DMS153 (cell line): Measurements from ENCODE around the gene DYNC2I2.
"Not testable (repeated sequence)": the region's sequence is repeated elsewhere in the genome, so short reads cannot be mapped to it uniquely, and the experiment has no call there.

Source experiments
- DNase-seq: peaks from one replicate; lab custom pipeline; 2025; lab: John Stamatoyannopoulos, UW

The DYNC2I2 gene

GRCh38 chr9:128656416-128657343, at the start of gene DYNC2I2:
Gene DYNC2I2 (minus strand): TSS chr9:128656847. CDS start chr9:128656726, 121 bp downstream.
- DNase-seq: peak; percentile 86

GRCh38 chr9:128706045-128706444, 49.4 kb upstream of the DYNC2I2 start:
- DNase-seq: no peak

DNA sequence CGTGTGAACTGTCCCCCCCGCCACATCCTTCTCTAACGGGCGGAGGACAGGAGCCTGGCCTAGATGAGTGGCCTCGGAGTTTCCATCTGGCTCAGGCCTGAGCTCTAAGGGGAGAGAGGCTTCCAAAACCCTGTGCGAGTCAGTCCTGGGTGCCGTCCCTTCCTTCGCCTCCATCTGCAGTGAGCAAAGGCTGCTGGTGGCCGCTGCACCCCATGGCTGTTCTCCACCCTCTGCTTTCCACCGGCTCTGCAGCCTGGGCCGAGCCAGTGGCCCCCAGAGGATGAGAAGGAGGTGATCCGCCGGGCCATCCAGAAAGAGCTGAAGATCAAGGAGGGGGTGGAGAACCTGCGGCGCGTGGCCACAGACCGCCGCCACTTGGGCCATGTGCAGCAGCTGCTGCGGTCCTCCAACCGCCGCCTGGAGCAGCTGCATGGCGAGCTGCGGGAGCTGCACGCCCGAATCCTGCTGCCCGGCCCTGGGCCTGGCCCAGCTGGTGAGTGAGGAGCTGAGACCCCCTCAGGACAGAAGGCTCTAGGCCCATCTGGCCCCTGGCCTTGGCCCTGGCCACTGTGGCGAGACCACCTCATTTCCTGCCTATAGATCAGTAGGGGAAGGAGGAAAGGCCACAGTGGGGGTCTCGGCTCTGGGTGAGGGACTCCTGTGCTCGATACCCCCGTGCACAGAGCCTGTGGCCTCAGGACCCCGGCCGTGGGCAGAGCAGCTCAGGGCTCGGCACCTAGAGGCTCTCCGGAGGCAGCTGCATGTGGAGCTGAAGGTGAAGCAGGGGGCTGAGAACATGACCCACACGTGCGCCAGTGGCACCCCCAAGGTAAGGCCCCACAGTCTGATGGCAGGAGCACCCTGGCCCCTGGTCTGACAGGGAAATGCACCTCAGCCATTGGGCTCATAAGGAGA, 48.7 kb upstream of the DYNC2I2 start:
- DNase-seq: no peak

- DNase-seq: no peak
Observed at GRCh38 chr9:128704356-128704670, 47.7 kb upstream of the DYNC2I2 start.

DNA sequence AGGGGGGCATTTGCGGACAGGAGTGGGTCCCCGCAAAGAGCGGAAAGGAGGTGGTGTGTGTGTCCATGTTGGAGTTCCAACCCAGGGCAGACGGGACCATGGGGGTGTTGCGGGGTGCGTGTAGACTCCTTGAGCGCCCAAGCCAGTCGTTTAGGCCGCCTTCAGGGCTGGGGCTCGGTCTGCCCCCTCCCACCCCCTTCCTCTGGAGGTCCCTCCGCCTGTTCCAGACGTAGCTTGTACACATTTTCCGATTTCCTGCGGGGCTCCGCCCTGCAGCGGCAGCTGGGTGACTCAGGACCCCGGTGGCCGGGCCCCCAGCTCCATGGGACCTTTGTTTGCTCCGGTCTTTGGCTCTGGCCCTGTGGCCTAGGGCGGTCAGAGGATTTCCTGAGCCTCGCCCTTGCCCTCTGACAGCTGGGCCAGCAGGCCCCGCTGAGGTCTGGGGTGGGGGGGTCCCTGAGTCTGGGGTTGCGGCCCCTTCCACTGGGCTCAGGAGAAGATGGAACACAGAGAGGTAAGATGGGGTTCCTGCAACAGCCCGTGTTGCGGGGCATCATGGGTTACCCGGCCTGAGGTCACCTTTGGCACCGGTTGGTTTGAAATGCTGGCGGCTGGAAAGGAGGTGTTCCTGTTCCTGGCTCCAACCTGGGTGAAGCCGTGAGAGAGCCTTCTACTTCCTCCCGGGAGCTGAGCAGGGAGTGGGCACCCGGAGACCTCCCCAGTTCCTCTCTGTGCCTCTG, 47.1 kb upstream of the DYNC2I2 start:
- DNase-seq: no peak

DNA sequence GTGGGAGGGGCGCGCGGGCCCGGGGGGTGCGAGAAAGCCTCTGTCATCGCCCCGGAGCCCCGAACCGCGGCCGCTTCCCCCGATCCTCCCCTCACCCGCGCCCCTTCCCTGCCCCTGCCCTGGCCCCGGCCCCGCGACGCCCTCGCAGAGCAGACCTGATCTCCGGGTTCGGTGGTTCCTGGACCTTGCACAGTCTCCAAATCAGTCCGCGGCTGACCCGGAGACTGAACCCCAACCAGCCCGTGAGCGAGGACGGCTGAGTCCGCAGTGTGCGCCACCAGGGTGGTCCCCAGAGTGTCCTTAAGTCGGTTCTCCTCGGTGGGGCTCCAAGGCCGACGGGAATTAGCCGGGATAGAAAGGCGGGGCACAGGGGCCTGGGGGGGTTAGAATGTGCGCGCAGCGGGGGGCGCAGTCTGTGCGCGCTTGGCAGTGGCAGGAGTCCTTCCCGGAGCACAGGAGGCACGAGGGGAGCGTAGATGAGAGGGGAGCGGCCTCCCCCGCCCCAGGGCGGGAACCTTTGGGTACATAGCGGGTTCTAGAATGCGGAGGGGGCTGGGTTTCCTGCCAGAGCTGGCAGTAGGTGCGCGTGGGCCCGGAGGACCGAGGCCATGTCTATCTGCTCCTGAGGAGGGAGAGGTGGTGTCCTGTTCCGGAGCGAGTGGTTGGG, 46.4 kb upstream of the DYNC2I2 start:
- no peak for DNase-seq

DNA sequence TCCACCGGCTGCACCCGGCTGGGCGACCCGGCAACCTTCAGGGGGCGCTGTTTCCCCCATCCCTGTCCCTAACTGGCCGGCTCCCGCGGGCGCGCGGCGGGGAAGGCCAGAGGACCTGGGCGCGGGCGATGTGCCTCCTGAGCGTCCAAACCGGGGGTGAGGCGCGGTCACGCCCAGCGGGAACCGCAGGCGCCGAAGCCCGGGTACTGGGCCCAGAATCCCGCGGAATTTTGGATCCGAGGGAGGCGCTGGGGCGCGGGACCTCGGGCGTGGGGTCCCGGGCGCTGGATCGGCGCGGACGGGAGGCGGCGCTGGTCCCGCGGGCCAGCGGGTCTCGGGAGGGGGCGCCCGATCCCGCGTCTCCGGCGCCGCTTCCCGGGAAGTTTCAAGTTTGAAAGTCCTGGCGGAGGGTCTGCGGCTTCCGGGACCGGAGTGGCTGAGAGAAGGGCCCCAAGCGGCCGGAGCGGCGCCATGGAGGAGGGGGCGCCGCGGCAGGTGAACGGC, 45.9 kb upstream of the DYNC2I2 start, which contains the start of gene PKN3:
TSS of gene PKN3 (plus strand) at position 59 of the 504 bp plus-strand sequence. CDS start at position 472, 413 bp downstream.
- peak; percentile 61 for DNase-seq

DNA sequence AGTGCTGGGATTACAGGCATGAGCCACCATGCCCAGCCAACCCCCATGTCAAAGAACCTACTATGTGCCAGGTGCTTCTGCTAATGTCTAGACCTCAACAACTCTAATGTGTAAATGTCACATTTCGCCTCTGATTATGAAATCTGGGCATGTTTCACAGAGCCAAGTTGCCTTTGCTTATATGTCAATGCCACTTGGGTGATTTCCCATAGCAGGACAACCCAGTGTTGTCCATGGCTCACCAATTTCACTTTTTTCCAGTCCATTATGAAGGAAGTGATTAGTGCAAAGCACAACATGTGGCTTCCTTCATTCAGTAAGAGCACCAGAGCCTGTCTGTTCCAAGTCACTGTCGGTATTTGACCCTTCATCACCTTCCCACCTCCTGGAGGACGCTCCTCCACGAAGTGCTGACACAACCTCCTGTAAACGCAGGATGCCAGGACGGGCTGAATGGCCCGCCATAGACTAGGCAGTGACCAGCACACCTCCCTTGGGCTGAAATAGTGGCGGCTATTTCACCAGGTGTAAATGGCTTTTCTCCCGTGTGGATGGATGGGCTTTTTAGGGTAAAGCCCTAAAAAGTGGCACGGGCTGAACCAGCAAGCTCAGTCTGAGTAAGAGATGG, 44.7 kb upstream of the DYNC2I2 start:
- DNase-seq: no peak

- not testable (repeated sequence) for DNase-seq
Observed at GRCh38 chr9:128699096-128699795, 42.6 kb upstream of the DYNC2I2 start.

DNA sequence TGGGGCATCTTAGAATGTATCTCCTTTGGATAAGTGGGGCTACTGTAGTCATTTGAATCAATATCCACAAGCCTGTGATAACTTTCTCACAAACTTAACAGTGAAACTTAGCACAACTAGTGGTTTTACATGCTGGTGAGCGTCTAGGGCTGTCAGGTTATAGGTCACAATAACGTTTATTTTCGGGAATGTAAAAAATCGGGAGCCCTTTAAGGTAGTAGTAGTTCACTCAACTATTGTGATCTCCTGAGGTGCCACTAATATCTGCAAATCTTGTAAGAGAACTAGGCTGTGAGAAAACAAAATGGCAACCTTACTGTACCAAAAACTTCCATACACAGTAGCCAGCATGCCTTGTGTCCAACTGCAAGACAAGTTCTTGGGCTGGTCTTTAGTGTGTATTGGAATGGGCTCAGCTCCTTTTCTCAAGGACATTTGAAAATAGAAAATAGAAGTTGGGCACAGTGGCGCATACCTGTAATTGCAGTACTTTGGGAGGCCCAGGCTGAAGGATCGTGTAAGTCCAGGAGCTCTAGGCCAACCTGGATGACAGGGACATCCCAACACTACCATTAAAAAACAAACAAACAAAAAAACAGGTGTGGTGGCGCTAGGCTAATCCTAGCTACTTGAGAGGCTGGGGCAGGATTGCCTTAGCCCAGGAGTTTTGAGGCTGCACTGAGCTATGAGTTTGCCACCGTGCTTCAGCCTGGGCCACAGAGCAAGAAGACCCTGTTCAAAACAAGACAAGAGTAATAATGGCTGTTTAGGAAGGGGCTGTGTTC, 40.5 kb upstream of the DYNC2I2 start:
- DNase-seq: no peak

DNA sequence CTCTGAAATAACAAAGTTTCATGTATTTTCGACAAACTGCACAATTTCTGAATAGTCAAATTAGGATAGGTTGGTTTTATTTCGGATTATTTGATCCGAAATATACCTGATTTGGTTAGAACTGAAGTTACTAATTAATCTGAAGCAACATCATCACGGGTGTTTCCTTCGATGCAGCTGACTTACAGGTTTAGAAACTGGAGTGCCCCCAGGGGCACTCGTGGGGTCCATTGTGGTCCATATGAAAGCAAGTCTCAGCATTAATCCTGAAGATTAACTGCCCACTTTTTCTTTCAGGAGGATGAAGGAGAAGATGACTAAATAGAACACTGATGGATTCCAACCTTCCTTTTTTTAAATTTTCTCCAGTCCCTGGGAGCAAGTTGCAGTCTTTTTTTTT, 37.7 kb upstream of the DYNC2I2 start:
- no peak for DNase-seq

DNA sequence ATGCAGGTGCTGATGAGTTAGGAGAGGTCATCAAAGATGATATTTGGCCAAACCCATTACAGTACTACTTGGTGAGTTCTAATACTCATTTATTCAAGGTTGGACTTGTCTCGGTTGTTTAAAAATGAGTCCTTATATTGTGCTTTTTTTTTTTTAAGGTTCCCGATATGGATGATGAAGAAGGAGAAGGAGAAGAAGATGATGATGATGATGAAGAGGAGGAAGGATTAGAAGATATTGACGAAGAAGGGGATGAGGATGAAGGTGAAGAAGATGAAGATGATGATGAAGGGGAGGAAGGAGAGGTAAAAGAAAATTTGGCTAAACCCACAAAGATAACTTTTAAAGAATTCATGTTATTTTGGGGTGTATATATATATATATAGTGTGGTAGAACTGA, 37.1 kb upstream of the DYNC2I2 start:
- not testable (repeated sequence) for DNase-seq

DNA sequence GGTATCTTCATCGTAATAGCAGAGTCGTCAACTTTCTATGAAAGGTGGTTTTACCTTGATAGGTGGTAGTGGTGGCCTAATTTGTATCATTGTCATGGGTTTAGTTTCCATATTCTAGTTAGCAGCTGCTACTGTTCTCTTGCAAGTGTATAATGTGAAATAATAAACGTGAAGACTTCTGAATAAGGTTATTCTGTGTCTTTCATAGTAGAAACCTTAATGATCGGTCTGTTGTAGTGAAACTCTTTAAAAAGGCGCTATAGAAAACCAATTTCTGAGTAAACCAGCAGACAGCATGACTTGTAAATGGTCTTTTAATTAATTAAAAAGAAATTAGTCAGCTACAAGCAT, 34.0 kb upstream of the DYNC2I2 start:
- no peak for DNase-seq

DNA sequence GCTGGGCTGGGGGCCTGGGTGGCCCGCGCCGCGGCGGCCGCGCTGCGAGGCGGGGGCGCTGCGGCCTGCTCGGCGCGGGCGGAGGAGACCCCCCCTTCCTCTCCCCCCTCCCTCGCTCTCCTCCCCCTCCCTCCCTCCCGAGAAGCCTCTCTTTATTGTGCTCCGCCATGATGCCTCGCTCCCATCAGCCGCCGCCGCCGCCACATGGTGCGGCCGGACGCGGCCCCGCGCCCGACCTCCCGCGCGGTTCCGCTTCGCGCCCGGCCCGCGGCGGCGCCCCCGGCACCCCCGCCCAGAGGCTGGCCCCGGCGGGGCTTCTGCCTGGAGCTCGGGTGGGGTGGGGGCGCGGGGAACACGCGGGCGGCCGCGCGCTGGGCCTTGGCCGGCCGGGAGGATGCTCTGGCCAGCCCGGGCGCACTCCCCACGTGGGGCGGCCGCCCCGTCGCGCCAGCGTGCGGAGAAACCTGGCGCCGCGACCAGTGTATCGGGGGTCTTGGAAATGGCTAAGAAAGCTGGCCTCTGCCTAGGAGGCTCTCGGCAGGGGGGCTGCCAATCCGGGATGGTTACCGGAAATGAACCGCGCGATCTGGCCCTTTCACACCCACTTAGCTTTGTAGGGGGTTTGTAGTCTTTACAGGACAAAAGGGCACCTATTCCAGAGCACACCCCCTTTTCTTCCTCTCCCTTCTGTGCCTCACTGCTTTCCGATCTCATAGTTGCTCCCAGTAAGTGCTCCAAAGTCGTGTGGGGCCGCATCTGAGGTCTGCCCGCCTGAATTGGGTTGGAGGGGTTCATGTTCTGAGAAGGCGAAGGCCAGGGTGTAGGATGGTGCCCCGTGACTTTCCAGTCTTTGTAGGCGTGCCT, 33.4 kb upstream of the DYNC2I2 start:
- DNase-seq: no peak

GRCh38 chr9:128689293-128689774, 32.7 kb upstream of the DYNC2I2 start:
- no peak for DNase-seq

DNA sequence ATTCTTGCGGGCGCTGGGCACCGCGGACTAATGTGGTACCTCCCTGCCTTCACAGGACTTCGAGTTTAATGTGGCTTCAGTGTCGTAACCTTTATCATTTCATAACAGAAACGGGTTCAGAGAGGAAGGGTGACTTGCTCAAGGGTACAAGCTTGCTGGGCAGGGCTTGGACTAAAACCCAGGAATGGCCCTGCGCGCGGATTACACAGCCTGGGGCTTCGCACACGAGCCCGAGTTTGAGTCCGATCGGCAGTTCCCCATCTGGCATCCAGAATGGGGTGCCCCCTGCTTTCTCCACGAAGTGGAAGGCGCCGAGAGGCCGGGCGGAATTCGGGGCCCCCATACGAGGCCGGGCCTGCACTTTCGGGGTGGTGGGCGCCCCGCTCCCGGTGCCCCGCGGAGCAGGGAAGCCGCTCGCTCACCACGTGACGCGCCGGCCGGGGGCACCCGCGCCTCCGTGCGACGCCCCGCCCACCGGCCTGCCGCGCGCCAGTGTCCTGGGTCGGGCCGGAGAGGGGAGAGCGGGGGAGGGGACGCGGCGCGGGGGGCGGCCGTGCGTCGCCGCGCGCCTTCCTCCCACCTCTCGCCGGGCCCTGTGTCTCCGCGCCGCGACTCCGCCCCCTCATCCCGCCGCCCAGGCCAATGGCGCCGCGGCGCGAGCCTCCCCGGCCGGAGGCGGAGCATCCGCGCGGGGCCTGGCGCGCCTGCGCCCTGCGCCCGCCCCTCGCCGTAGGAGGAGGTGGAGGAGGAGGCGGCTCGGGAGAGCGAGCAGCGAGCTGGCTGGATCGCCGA, 32.0 kb upstream of the DYNC2I2 start, which contains the start of gene SET:
TSS of gene SET (plus strand) at position 722 of the 792 bp plus-strand sequence. CDS start 361 bp downstream, outside the sequence.
- DNase-seq: peak; percentile 86

GRCh38 chr9:128687453-128687852, 30.8 kb upstream of the DYNC2I2 start:
- no peak for DNase-seq
